HepG2 (cell line): ENCODE measurements around the gene E2F3. TPM values are rescaled to one million over a fixed set of nuclear protein-coding genes. Genes with fewer than 3 reads are reported as not detected.

Experiments
- ATAC-seq: fragments of 200-7000 bp; cut with Tn5 transposase; 3 replicates; pipeline ENCODE4 v1.9.1; 2020; ENCODE audit warnings: mild to moderate bottlenecking, moderate library complexity
- BruUV-seq: library from RNA; stranded (reverse); fragments of 400-500 nt; replicated peaks from 2 replicates; lab custom pipeline; 2021; lab: Mats Ljungman, UMichigan
- CTCF ChIA-PET: fragments of 300-600 bp; formaldehyde crosslinking; extraction: SDS; loops from one replicate; lab custom pipeline; 2021; ENCODE audit warnings: low total read pairs, inconsistent platforms, low intra/inter-chr PET ratio; lab: Yijun Ruan, JAX
- POLR2A ChIA-PET: fragments of 350-600 bp; sonication (Branson Sonifier 250); formaldehyde crosslinking; loops from one replicate; lab custom pipeline; 2020; ENCODE audit warnings: antibody characterized with exemption, inconsistent platforms; lab: Yijun Ruan, JAX
- DNase-seq: peaks from one replicate; pipeline ENCODE4 v3.0.0-alpha.2; 2015; ENCODE audit warnings: low spot score
- FAIRE-seq: peaks from 3 replicates; lab custom pipeline; 2011; peaks lifted over from hg19 to GRCh38; lab: Jason Lieb, UNC
- H2AFZ ChIP-seq: one replicate; pipeline ENCODE4 v1.6.1; 2011; ENCODE audit warnings: low read length, inconsistent platforms
- H3K27ac ChIP-seq: fragments of 300-600 bp; 3 replicates; pipeline ENCODE4 v1.8.0; 2011; ENCODE audit warnings: mixed run types, mild to moderate bottlenecking, mixed read lengths, low read length, inconsistent platforms; ENCODE audit not compliant: insufficient read depth; ENCODE audit errors: extremely low read length
- H3K27me3 ChIP-seq, 2 experiments: fragments of 200-600 bp in 1 of 2; 2 replicates in 1 of 2; 3 replicates in 1 of 2; pipeline versions ENCODE4 v1.6.0 to v1.8.0; 2011; ENCODE audit warnings: low read length in 2 of 2, mild to moderate bottlenecking in 2 of 2, moderate library complexity in 2 of 2, inconsistent platforms in 1 of 2; ENCODE audit not compliant: insufficient read depth in 2 of 2, control insufficient read depth in 1 of 2
- H3K36me3 ChIP-seq, 2 experiments: fragments of 200-600 bp in 1 of 2; replicated peaks in 1 of 2; 2 replicates in 1 of 2; 3 replicates in 1 of 2; pipeline versions ENCODE4 v1.5.1 to v1.8.0; 2011; ENCODE audit warnings: low read length in 2 of 2, inconsistent platforms in 1 of 2; ENCODE audit not compliant: insufficient read depth in 2 of 2, control insufficient read depth in 1 of 2
- H3K4me1 ChIP-seq: 2 replicates; pipeline ENCODE4 v1.5.1; 2012; ENCODE audit warnings: low read length, inconsistent platforms; ENCODE audit not compliant: insufficient read depth
- H3K4me2 ChIP-seq: 2 replicates; pipeline ENCODE4 v1.6.0; 2011; ENCODE audit warnings: low read depth, low read length, inconsistent platforms
- H3K4me3 ChIP-seq, 3 experiments: fragments of 200-600 bp in 1 of 3; sonication (generic), shearing (Covaris generic) in 1 of 3; replicated peaks in 1 of 3; 2 replicates each; pipeline ENCODE4 v1.5.1; 2011 to 2016; ENCODE audit warnings: low read length in 3 of 3, inconsistent platforms in 2 of 3, low read depth in 2 of 3, mild to moderate bottlenecking in 2 of 3, control low read depth in 1 of 3, mixed read lengths in 1 of 3; ENCODE audit not compliant: insufficient read depth in 1 of 3
- H3K79me2 ChIP-seq: one replicate; pipeline ENCODE4 v1.6.1; 2011; ENCODE audit warnings: low read length, inconsistent platforms; ENCODE audit not compliant: insufficient read depth
- H3K9ac ChIP-seq: 2 replicates; pipeline ENCODE4 v1.6.0; 2011; ENCODE audit warnings: mild to moderate bottlenecking, low read depth, low read length, inconsistent platforms; ENCODE audit not compliant: insufficient read depth
- H3K9me3 ChIP-seq: 2 replicates; pipeline ENCODE4 v1.5.1; 2012; ENCODE audit warnings: mild to moderate bottlenecking, low read length
- H4K20me1 ChIP-seq: 2 replicates; pipeline ENCODE4 v1.6.0; 2011; ENCODE audit warnings: inconsistent platforms, mild to moderate bottlenecking, low read length, moderate library complexity; ENCODE audit not compliant: insufficient read depth
- ARID3A ChIP-seq: IDR thresholded peaks from 2 replicates; pipeline ENCODE4 v1.6.1; 2012; ENCODE audit warnings: low read depth, low read length, improper control_type of control experiment
- FLYWCH1 ChIP-seq: sonication (generic); formaldehyde crosslinking; IDR thresholded peaks from 2 replicates; pipeline ENCODE4 v1.8.1; 2023; ENCODE audit warnings: mild to moderate bottlenecking, missing genetic modification reagents
- MAZ ChIP-seq, 2 experiments: sonication (generic) in 1 of 2; formaldehyde crosslinking in 1 of 2; IDR thresholded peaks; 2 replicates each; pipeline versions ENCODE4 v1.5.0 to v1.6.1; 2012 to 2020; ENCODE audit warnings: low read depth in 2 of 2, mild to moderate bottlenecking in 2 of 2, borderline replicate concordance in 1 of 2, improper control_type of control experiment in 1 of 2, low read length in 1 of 2, missing genetic modification reagents in 1 of 2, moderate library complexity in 1 of 2
- NCOR1 ChIP-seq: fragments of 200-600 bp; sonication (generic); IDR thresholded peaks from 2 replicates; pipeline ENCODE4 v1.7.0; 2017; ENCODE audit warnings: antibody characterized with exemption, low read length, borderline replicate concordance
- NFIB ChIP-seq: sonication (generic); formaldehyde crosslinking; IDR thresholded peaks from 2 replicates; pipeline ENCODE4 v1.9.0; 2021; ENCODE audit warnings: missing genetic modification reagents, mild to moderate bottlenecking, borderline replicate concordance
- SAP130 ChIP-seq: IDR thresholded peaks from 2 replicates; pipeline ENCODE4 v1.6.1; 2016; ENCODE audit warnings: low read depth
- SP140L ChIP-seq: sonication (generic); formaldehyde crosslinking; IDR thresholded peaks from 2 replicates; pipeline ENCODE4 v1.4.0; 2020; ENCODE audit warnings: missing genetic modification reagents, borderline replicate concordance
- STAG1 ChIP-seq: sonication (generic); formaldehyde crosslinking; IDR thresholded peaks from 2 replicates; pipeline ENCODE4 v1.4.0; 2020; ENCODE audit warnings: missing genetic modification reagents
- XRCC5 ChIP-seq: fragments of 200-400 bp; formaldehyde crosslinking; optimal IDR thresholded peaks from 2 replicates; pipeline ENCODE3; 2017; ENCODE audit warnings: mild to moderate bottlenecking, low read length
- ZBTB46 ChIP-seq: sonication (generic); formaldehyde crosslinking; IDR thresholded peaks from 2 replicates; pipeline ENCODE4 v1.4.0; 2020; ENCODE audit warnings: mild to moderate bottlenecking, missing genetic modification reagents, borderline replicate concordance
- ZBTB49 ChIP-seq: sonication (generic); formaldehyde crosslinking; IDR thresholded peaks from 2 replicates; pipeline ENCODE4 v1.4.0; 2020; ENCODE audit warnings: missing genetic modification reagents, borderline replicate concordance
- ZFAT ChIP-seq: sonication (generic); formaldehyde crosslinking; conservative IDR thresholded peaks from 2 replicates; pipeline ENCODE4 v1.8.1; 2023; ENCODE audit warnings: missing genetic modification reagents, inconsistent platforms
- ZFX ChIP-seq: sonication (generic); formaldehyde crosslinking; IDR thresholded peaks from 2 replicates; pipeline ENCODE4 v1.4.0; 2020; ENCODE audit warnings: mild to moderate bottlenecking, low read depth, missing genetic modification reagents, moderate library complexity
- ZNF12 ChIP-seq: sonication (generic); formaldehyde crosslinking; IDR thresholded peaks from 2 replicates; pipeline ENCODE4 v1.5.0; 2020; ENCODE audit warnings: missing genetic modification reagents
- ZNF326 ChIP-seq: sonication (generic); formaldehyde crosslinking; IDR thresholded peaks from 2 replicates; pipeline ENCODE4 v1.4.0; 2020; ENCODE audit warnings: missing genetic modification reagents, borderline replicate concordance
- ZNF556 ChIP-seq: sonication (generic); formaldehyde crosslinking; IDR thresholded peaks from 2 replicates; pipeline ENCODE4 v1.4.0; 2020; ENCODE audit warnings: mild to moderate bottlenecking, missing genetic modification reagents, borderline replicate concordance
- WGBS: methylation state at CpG from one replicate; pipeline ENCODE4 v1.1.6; 2017; ENCODE audit warnings: low lambda C conversion rate; 5-methylcytosine and 5-hydroxymethylcytosine counted together
- in situ Hi-C: cut with HindIII; loops from 2 replicates; pipeline ENCODE4 v1.10.0; 2017; ENCODE audit warnings: low pct_unique_long_range_greater_than_20kb; ENCODE audit not compliant: extremely low pct_ligation_motif_present
- intact Hi-C: fragments of 100-400 bp; cut with micrococcal nuclease; formaldehyde crosslinking; loops from one replicate; pipeline ENCODE4 v1.10.0; 2022; ENCODE audit not compliant: unreplicated experiment
- polyA plus RNA-seq, 8 experiments: library from polyadenylated mRNA; depleted of rRNA in 3 of 8; stranded (reverse) in 7 of 8; unstranded in 1 of 8; fragments of >200 nt; fragmentation: Illumina TruSeq in 4 of 8; extraction: Trizol in 4 of 8; gene quantifications; 2 replicates each; pipeline versions ENCODE4 v1.2.1 to v1.2.3, GENCODE V29; 2011 to 2016; ENCODE audit warnings: low read depth in 4 of 8, missing spikeins in 1 of 8, mixed read lengths in 1 of 8; ENCODE audit not compliant: insufficient read depth in 1 of 8
- total RNA-seq, 5 experiments: library from RNA; depleted of rRNA; stranded (reverse); fragments of >200 nt; fragmentation: Illumina TruSeq; extraction: Trizol; gene quantifications; 2 replicates each; pipeline ENCODE4 v1.2.3, GENCODE V29; 2016; ENCODE audit warnings: low read depth in 1 of 5

Gene E2F3
- total and polyA plus RNA-seq, 2 of the 13 experiments (the other 11 are each of a cell fraction or from before 2014, with no cell fraction given), result 8.5 to 12.7 TPM

GRCh38 chr6:20403766-20404640, 2.3 kb downstream of the E2F3 start:
- Histone ChIP-seq H3K27me3 (no peaks in the 10 kb centered on the region; a peak in 1 of 5 replicates), H3K4me2 (peak overlapping the region; percentile 94), H2AFZ (no peak overlapping the region), H4K20me1 (no peaks in the 10 kb centered on the region), H3K27ac (peak overlapping the region; percentile 93), H3K79me2 (peaks cover 52% of the 10 kb centered on the region), H3K36me3 (peaks cover 2 to 19% of the 10 kb centered on the region in 2 experiments; a peak in 3 of 5 replicates), H3K4me1 (peaks cover 25% of the 10 kb centered on the region; the same call in 1 of the 2 replicates), H3K9ac (peak overlapping the region; percentile 88), H3K4me3 (peak overlapping the region; percentile 83 to 92 (median 85)), H3K9me3 (no peaks in the 10 kb centered on the region)
- in situ Hi-C loops, result loop anchor here (5.0 kb wide), 1 partner anchor 123 kb away; no protein-coding TSS in a partner anchor
- intact Hi-C loops, result loop anchor here (1.0 to 10.0 kb wide), 3 partner anchors 23 to 599 kb away; no protein-coding TSS in a partner anchor
- ATAC-seq, result peak; percentile 0
- ChIA-PET POLR2A (interaction anchor here (1.3 to 1.8 kb wide), 3 partner anchors 22 to 130 kb away, joined by 3 to 7 read pairs (median 3); partner anchors contain the start of gene CDKAL1), CTCF (interaction anchor here (1.0 to 2.7 kb wide), 2 partner anchors 112 to 124 kb away, joined by 4 to 24 read pairs; no protein-coding TSS in a partner anchor)
- FAIRE-seq, result no peak
- 1% methylated on average over 37 of the region's 38 CpGs for WGBS
- DNase-seq, result peak; percentile 52
- no TSS peak for BruUV-seq
- TF ChIP-seq ZNF12 (CRISPR knock-in tag), result peak; percentile 26; the same call in 1 of the 2 replicates
- no peak for TF ChIP-seq ZFAT (CRISPR knock-in tag)
- TF ChIP-seq STAG1 (CRISPR knock-in tag), result no peak
- TF ChIP-seq ZFX (CRISPR knock-in tag), result no peak; the same call in 1 of the 2 replicates
- no peak for TF ChIP-seq ZBTB49 (CRISPR knock-in tag)
- no peak for TF ChIP-seq FLYWCH1 (CRISPR knock-in tag)
- TF ChIP-seq ZBTB46, result 0 out of 2 replicates have a peak, but pooled peaks have one; percentile 11
- no peak for TF ChIP-seq ZNF556 (CRISPR knock-in tag)
- no peak; the same call in 1 of the 2 replicates for TF ChIP-seq SP140L
- TF ChIP-seq NFIB (CRISPR knock-in tag), result no peak
- TF ChIP-seq ARID3A, result no peak
- peak; percentile 27; the same call in 1 of the 2 replicates for TF ChIP-seq NCOR1
- no peak; the same call in 1 of the 2 replicates for TF ChIP-seq MAZ (IDR thresholded peaks at IDR 0.05; ENCODE audit: borderline replicate concordance, low read depth, low read length)
- no peak; the same call in 1 of the 2 replicates for TF ChIP-seq MAZ (CRISPR knock-in tag; IDR thresholded peaks at IDR 0.05; ENCODE audit: low read depth)
- TF ChIP-seq XRCC5, result no peak
- no peak for TF ChIP-seq ZNF326 (CRISPR knock-in tag)
- TF ChIP-seq SAP130 (CRISPR knock-in tag), result no peak; the same call in 1 of the 2 replicates
